Stimulated activated CD8-positive, alpha-beta memory T cell treated with anti-CD3 and anti-CD28 coated beads, Interleukin-12 subunit alpha, Interleukin-12 subunit beta, amount 100 ng/mL, for 24 hours (primary cell): ENCODE measurements around the gene TMEM187.
"Not testable (repeated sequence)": the region's sequence is repeated elsewhere in the genome, so short reads cannot be mapped to it uniquely, and the experiment has no call there.

Source experiments
- DNase-seq: peaks from one replicate; pipeline ENCODE4 v3.0.0-alpha.2; 2020; ENCODE audit errors: extremely low read depth

Gene TMEM187

DNA sequence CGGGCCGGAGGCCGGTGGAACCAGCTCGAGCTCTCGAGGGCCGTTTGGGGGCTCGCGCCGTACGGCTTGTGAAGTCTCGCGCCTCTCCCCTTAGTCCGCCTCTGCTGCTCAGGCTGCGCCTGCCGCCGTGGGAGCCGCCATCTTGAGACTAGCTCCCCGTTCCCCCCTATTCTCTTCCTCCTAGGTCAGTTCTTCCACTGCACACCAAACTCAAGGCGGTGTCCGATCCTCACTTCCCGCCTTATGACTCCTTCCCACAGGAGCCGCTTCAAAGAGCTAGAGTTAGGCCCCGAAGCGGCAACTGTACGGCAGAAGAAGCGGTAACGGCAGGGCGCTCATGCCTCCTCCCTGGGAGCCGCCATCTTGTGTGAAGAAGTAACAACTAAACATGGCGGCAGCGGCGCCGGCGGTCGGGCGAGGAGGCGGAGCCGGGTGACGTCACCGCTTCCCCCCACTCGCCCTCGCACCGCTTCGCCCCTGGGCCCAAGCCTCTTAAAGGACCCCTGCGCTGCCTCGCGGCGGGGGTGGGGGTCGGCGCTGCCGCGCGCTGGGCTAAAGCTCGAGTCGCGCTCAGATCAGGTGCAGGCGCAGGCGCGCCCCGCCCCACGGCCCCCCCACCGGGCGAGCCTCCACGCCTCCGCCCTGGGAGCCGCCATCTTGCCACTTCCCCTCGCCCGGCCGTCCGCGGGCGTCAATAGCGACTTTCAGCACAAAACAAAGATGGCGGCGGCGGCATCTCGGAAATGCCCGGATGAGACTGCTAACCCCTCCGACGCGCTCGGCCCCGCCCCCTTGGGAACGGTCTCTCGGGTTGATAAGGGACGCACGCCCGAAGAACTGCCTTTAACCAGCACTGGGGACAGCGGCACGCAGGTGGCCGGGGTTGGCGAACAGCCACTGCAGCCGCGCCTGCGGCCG, 845 bp upstream of the TMEM187 start, which contains the start of gene HCFC1:
Gene HCFC1, minus strand, starts transcription at position 369 of the 918 bp plus-strand sequence. CDS start 978 bp downstream, outside the sequence.
- DNase-seq: peak; percentile 70

DNA sequence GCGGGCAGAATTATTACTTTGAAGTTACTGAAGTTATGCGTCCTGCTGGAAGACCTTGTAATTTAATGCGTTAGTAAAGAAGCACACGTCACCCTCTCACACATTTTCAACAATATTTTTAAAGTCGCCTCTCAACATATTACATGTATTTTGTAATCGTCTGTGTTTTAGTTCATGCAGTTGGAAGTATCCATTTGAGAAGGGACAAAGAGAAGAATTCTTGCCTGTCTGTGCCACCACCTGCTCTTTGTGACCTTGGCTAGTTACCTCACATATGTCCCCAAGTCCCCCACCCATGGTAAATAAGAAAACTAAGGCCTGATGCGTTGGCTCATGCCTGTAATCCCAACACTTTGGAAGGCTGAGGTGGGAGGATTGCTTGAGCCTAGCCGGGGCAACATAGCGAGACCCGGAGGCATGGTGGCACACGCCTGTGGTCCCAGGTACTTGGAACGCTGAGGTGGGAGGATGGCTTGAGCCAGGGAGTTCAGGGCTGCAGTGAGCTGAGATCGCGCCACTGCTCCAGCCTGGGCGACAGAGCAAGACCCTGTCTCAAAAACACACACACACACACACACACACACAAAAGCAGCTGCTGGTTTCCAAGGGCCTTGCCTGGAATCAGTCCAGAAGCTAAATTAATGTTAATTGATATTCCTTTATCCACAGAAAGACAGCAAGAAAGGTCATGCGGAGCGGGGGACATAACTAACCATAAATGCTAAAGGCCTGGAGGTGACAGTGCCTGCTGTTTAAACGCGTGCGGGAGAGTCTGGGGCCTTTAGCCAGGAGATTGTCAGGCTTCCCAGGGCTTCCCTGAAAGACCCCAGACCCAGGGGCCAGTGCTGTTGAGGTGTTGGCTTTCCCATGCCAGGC, 811 bp downstream of the TMEM187 start:
- DNase-seq: no peak

DNA sequence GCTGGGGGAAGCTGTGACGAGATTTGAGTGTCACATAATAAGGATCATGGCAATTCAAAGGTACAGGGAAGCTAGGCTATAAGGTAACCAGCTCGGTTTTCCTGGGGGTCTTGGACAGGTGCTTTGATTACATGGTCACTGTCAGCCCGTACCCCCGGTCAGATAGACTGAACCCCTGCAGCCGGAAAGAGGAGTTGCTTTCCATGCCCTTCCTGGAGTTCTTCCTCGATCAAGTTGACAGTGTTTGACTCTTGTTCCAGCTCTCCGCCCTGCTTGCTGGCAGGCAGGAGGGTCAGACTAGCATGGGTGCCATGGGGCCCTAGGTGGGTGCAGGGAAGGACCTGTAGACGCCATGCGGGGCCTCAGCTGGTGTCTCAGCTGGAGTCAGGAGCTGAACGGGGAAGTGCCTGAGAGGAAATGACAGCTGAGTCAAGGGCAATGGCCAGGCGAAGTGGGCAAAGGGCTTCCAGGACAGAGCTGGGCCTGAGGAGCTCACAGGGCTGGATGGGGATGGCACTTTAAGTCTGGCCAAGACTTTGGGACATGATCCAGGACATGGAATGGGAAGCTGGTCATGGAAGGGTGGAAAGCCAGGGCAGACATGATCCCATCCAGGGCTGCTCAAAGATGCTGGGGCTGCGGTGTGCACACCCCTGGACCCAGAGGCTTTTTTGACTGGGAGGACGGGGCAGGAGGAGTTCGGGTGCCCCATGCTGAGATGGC, 1.6 kb downstream of the TMEM187 start:
- DNase-seq: no peak

DNA sequence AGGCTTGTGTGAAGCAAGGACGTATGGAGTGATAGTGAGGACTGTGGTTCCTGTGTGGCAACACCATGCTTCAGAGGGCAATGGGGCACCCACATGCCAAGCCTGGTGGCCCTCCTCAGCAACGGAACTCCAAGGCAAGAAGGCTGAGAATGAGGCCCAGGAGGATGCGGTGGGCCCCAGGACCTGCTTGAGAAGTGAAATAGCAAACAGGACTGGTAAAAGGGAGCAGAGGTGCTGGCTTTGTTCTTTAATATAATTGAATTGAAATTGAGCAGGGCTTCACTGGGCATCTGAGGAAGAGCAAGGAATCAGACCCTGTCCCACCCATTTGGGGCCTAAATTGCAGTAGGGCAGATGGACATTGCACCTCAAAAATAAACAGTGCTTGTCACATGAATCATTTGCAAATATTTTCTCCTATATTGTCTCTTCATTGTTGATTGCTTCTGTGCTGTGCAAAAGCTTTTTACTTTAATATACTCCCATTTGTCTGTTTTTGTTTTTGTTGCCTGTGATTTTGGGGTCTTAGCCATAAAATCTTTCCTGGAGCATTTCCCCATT, 2.3 kb downstream of the TMEM187 start:
- DNase-seq: no peak

DNA sequence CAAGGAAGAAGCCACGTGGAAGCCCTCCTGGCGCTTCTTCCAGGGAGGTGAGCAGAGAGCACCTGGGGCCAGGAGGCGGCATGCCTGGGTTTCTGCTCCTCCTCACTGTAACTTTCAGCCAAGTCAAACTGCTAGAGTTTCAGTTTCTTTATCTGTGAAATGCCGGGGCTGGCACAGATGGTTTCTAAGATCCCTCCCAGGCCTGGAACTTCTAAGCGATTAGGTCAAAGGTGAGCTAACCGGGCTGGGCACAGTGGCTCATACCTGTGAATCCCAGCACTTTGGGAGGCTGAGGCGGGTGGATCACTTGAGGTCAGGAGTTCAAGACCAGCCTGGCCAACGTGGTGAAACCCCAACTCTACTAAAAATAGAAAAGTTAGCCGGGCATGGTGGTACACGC, 7.8 kb downstream of the TMEM187 start:
- not testable (repeated sequence) for DNase-seq

DNA sequence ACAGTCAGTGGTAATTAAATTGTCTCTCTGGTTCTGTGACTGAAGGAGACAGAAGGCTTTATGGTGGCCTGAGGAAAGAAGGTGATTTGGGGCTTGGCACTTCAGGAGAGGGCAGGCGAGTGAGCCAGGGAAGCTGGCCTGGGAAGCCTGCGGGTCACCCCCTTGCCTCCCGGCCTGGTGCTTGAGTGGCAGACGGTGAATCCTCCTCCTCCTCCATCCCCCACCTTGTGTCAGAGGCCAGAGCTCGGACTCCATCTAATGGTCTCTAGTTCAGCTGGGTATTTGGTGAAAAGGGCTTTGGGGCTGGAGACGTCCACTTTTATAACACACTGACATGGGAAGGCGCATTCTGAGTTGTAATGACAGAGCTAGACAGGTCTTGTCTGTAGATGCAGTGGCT, 8.7 kb downstream of the TMEM187 start:
- no peak for DNase-seq

DNA sequence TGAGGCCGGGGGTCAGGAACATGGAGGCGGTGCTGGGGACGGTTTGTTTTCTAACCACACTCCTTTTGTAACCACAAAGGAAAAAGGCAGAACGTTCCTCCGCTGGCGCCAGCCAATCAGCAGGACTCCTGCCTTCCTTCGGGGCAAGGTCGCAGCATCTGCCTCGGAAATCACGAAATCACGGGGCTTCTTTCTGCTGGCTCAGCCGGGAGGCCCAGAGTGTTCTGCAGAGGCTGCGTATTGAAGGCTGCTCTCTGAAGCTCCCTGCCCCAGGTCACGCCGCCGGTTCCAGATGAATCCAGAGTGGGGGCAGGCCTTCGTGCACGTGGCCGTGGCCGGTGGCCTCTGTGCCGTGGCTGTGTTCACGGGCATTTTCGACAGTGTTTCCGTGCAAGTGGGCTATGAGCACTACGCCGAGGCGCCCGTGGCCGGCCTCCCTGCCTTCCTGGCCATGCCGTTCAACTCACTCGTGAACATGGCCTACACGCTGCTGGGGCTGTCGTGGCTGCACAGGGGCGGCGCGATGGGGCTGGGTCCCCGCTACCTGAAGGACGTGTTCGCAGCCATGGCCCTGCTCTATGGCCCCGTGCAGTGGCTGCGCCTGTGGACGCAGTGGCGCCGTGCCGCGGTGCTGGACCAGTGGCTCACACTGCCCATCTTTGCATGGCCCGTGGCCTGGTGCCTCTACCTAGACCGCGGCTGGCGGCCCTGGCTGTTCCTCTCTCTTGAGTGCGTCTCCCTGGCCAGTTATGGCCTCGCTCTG, 9.4 kb downstream of the TMEM187 start:
- DNase-seq: no peak

DNA sequence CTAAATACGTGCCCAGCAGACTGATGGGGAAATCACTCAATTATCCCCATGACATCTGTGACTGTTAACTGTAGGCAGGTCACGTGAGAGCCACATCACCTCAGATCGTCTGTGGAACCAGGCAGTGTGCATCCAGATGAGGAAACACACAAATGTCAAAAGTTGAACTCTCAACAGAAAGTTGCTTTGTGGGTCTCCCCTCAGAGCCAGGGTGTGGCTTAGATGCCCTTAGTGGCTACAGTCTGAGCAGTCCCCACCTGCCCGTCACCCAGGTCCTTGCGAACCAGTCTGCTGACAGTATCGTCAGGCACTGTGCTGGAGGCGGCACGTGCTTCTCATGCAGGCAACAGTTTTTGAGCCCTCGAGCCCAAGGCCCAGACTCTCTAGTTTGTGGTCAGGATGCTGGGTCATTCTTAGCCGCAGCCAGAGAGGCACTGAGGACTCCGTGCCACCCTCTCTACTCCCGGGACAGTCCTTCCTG, 10.8 kb downstream of the TMEM187 start:
- no peak for DNase-seq

DNA sequence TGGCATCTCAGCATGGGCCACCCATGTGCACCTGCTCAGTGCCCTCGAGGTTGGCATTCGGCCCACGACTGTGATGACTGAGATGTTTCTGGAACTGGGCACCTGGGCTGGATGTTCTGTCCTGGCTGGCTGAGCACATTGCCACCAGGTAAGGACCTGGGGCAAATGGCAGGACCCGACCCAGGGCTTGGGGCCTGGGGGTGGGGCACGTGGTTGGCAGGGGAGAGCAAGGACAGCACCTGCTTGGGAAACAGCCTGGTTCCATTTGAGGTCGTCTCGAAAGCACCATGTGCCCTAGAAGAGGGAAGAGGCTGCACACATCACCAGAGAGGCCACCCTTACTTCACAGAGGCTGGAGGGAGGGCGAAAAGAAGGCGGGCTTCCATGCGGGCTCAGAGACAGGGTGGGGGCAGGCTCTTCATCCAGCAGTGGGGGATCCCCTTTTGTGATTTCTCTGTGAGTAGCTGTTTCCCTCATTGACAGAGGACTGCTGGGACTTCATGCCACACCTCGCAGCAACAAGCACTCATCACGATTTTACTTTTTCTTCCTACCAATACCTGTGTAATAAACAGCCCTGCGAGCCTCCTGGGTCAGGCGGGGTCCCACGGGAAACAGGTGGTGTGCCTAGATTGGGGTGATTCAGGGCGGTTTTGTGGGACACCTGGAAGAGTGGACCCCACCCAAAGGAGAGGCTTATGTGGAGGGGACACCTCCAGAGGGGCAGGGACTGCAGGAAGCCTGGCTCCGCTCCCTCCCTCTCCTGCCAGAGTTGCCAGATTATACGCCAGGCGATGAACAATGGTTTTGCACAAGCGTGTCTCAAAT, 12.0 kb downstream of the TMEM187 start:
- no peak for DNase-seq

DNA sequence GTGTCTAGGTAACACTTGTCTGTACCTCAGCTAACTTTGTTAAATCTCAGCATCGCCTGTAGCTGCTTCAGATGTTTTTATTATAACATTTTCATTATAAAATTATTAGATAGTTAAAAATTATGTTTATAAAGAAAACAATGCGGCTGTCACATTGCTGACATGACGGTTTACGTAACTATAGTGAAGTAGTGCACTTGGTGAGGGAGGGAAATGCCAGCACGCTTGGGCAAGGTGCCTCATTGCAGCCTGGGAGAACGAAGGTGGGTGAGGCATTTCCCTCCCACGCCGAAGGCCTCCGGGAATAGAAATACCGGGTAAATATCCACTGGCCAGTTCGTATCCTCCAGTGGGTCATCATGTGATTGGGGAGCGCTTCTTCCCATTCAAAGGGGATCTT, 15.9 kb downstream of the TMEM187 start:
- DNase-seq: no peak

DNA sequence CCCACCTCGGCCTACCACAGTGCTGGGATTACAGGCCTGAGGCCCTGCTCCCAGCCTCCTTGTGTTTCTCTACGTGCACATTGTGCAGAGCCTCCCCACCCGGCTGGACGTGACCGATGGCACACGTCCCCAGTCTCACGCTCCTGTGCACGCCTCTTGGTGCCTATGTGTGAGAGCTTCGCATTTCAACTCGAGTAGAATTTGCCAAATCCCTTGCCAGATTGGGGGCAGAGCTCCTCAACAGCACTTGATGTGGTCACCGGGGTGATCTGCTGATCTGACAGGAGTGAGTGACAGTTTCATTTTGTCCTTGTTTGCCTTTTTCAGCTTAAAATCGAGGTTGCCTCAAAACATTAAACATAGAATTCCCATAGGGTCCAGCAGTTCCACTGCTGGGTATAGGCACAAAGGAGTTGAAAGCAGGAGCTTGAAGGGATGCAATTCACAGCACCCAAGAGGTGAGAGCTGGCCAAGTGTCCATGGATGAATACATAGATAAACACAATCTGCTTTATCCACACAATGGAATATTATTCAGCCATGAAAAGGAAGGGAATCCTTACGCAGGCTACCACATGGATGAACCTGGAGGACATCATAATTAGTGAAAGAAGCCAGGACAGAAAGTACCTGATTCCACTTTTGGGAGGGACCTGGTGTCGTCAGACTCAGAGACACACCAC, 17.6 kb downstream of the TMEM187 start:
- DNase-seq: no peak

DNA sequence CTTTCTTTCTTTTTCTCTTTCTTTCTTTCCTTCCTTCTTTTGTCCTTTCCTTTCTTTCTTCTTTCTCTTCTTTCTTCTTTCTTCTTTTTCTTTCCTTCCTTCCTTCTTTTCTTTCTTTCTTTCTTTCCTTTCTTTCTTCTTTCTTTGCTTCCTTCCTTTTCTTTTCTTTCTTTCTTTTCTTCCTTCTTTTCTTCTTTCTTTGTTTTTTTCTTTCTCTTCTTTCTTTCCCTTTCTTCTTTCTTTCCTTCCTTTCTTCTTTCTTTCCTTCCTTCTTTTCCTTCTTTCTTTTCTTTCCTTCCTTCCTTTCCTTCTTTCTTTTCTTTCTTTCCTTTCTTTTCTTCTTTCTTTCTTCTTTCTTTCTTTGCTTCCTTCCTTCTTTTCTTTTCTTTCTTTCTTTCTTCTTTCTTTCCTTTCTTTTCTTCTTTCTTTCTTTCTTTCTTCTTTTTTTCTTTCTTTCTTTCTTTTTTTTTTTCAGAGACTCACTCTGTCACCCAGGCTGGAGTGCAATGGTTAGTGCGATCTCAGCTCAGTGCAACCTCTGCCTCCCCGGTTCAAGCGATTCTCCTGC, 18.5 kb downstream of the TMEM187 start:
- no peak for DNase-seq

DNA sequence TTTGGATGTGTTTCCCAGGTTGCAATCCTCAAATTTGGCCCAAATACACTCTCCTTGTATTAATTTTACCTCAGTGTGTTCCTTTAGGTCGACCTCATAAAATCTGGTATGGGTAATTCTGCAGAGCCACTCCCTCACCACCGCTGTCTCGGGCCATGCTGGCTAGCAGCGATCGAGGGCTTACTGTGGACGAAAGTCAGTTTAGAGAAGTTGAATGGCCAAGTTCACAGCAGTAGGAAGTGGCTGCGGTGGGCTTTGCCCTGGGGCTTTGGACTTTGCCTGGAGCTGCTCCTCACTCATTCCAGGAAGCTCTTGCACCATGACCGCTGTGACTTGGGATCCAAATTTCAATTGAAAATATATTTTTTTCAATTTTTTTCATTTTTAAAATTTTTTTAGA, 19.6 kb downstream of the TMEM187 start:
- DNase-seq: no peak

DNA sequence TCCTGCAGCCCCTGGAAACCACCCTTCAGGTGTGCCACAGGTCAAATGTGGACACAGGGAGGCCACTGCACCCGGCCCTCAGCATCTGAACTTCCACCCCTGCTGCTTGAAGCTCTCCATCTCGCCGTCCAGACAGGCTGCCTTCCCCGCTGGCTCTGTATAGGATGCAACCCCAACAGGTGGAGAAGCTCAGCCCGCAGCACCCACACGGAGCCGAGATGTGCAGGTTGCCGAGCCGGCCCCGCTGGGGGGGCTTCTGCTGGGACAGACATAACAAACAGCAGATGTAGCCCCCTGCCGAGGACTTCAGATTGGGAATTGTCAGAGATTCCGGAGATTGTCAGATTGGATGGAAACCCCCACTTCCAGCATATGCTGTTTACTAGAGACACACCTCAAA, 20.5 kb downstream of the TMEM187 start:
- no peak for DNase-seq

DNA sequence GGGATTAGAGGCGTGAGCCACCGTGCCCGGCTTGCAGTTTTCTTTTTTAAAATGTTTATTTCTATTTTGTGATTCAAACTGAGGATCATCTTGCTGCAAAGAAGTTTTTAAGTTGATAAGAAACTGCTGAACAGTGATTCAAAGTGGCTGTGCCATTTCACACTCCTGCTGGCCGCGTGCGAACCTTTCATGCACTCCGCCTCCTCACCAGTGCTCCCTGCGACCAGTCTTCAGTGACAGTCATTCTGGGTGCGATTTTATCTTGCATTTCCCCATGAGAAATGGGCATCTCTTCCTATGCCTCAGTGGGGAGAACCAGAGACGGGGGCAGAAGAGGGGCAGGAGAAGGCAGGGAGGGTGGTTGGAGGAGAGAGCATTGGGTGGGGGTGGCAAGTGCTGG, 21.4 kb downstream of the TMEM187 start:
- no peak for DNase-seq

DNA sequence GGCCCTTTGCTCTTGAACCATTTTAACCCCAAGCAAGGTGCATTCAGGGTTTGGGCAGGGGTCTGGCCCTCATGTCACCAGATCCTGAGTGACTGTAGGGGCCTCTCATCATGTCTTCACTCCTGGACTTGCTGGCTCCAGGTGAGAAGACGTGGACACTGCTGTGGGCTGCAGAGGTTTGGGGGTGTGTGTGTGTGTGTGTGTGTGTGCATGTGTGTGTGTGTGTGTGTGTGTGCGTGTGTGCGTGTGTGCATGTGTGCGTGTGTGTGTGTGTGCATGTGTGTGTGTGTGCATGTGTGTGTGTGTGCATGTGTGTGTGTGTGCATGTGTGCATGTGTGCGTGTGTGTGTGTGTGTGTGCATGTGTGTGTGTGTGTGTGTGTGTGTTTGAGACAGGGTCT, 21.8 kb downstream of the TMEM187 start:
- DNase-seq: not testable (repeated sequence)

DNA sequence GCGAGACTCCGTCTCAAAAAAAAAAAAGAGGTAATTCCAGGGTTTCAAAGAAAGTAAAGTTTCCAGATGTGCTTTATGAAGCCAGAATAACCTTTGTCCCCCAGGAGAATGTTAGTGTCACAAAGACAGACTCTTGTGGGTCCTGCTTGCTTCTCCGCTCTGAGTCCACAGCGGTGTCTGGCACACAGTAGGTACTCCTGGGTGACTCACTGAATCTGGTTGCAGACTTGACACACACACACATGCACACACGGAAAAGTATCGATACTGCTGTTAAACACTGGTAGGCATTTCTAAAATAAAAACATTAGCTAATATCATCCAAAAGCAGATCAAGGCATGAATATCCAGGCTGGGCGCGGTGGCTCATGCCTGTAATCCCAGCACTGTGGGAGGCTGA, 22.9 kb downstream of the TMEM187 start:
- no peak for DNase-seq

DNA sequence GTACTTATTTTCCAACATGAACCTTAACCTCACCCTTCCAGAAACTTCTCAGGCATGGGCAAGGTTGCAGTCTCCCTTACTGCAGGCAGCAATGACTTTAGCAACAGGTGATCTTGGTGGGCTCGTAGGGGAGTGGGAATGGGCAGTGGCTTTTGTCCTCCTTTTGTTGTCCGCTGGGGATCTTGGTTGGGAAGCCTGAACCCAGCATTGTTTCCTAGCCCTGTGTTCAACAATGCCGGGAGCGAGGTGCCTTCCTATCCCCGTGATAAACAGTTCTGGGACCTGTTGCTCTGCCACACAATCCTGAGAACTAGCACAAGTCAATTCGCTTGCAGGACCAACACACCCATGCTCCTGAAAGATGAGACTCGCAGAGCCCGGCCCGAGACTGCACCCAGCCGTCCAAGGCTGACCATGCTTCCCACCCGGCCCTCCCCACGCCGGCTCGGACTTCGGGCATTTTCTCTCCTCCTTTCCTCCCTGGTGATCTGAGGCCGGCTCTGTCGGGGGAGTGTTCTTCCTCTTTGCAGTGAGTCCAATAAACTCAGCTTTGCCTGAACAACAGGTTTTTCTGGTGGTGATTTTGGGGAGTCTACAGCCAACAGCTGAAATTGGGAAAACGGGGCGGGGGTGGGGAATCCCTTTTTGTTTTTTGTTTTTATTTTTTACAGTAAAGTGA, 26.9 kb downstream of the TMEM187 start:
- DNase-seq: no peak
